ENCODE measurements around the gene TMEM154. TPM values are rescaled to one million over a fixed set of nuclear protein-coding genes. Genes with fewer than 3 reads are reported as not detected.

The TMEM154 gene
- 6.7 and 8.6 TPM in 2 replicates for total RNA-seq

- DNase-seq (ENCODE audit: extremely low read depth, low read depth, low spot score): peak; percentile 45
Measured at GRCh38 chr4:152679414-152680281, at the start of gene TMEM154. TSS of gene TMEM154 (minus strand) at chr4:152679997. CDS start at chr4:152679933, 64 bp downstream.

GRCh38 chr4:152729466-152729865 lies 49.7 kb upstream of the TMEM154 start:
- no peak for DNase-seq (ENCODE audit: extremely low read depth, low read depth, low spot score)

- no peak for DNase-seq (ENCODE audit: extremely low read depth, low read depth, low spot score)
Measured at GRCh38 chr4:152728343-152728742, 48.5 kb upstream of the TMEM154 start.

GRCh38 chr4:152727784-152728183 lies 48.0 kb upstream of the TMEM154 start:
- DNase-seq (ENCODE audit: extremely low read depth, low read depth, low spot score): no peak

- no peak for DNase-seq (ENCODE audit: extremely low read depth, low read depth, low spot score)
Measured at GRCh38 chr4:152724494-152724893, 44.7 kb upstream of the TMEM154 start.

- no peak for DNase-seq (ENCODE audit: extremely low read depth, low read depth, low spot score)
Measured at GRCh38 chr4:152723236-152723635, 43.4 kb upstream of the TMEM154 start.

- no peak for DNase-seq (ENCODE audit: extremely low read depth, low read depth, low spot score)
Measured at GRCh38 chr4:152719801-152720556, 40.2 kb upstream of the TMEM154 start.

- DNase-seq (ENCODE audit: extremely low read depth, low read depth, low spot score): no peak
Measured at GRCh38 chr4:152719291-152719690, 39.5 kb upstream of the TMEM154 start.

- DNase-seq (ENCODE audit: extremely low read depth, low read depth, low spot score): no peak
Measured at GRCh38 chr4:152715076-152715475, 35.3 kb upstream of the TMEM154 start.

- DNase-seq (ENCODE audit: extremely low read depth, low read depth, low spot score): no peak
Measured at GRCh38 chr4:152713951-152714705, 34.3 kb upstream of the TMEM154 start.

GRCh38 chr4:152709675-152710438 lies 30.1 kb upstream of the TMEM154 start:
- DNase-seq (ENCODE audit: extremely low read depth, low read depth, low spot score): no peak

- DNase-seq (ENCODE audit: extremely low read depth, low read depth, low spot score): no peak
Measured at GRCh38 chr4:152708796-152709195, 29.0 kb upstream of the TMEM154 start.

GRCh38 chr4:152708361-152708760 lies 28.6 kb upstream of the TMEM154 start:
- no peak for DNase-seq (ENCODE audit: extremely low read depth, low read depth, low spot score)

- no peak for DNase-seq (ENCODE audit: extremely low read depth, low read depth, low spot score)
Measured at GRCh38 chr4:152707632-152708031, 27.8 kb upstream of the TMEM154 start.

GRCh38 chr4:152705903-152706302 lies 26.1 kb upstream of the TMEM154 start:
- no peak for DNase-seq (ENCODE audit: extremely low read depth, low read depth, low spot score)

- DNase-seq (ENCODE audit: extremely low read depth, low read depth, low spot score): no peak
Measured at GRCh38 chr4:152704788-152705187, 25.0 kb upstream of the TMEM154 start.

- no peak for DNase-seq (ENCODE audit: extremely low read depth, low read depth, low spot score)
Measured at GRCh38 chr4:152700151-152700550, 20.4 kb upstream of the TMEM154 start.

- DNase-seq (ENCODE audit: extremely low read depth, low read depth, low spot score): no peak
Measured at GRCh38 chr4:152699313-152699712, 19.5 kb upstream of the TMEM154 start.

GRCh38 chr4:152698089-152698499 lies 18.3 kb upstream of the TMEM154 start:
- DNase-seq (ENCODE audit: extremely low read depth, low read depth, low spot score): no peak
